Kasumi-1 (cell line): Measurements from ENCODE around the gene THRSP.
"Not testable (repeated sequence)": the region's sequence is repeated elsewhere in the genome, so short reads cannot be mapped to it uniquely, and the experiment has no call there.

Experiments used
- DNase-seq, 2 experiments: peaks; one replicate each; lab custom pipeline; 2025; lab: John Stamatoyannopoulos, UW

Gene THRSP

DNA sequence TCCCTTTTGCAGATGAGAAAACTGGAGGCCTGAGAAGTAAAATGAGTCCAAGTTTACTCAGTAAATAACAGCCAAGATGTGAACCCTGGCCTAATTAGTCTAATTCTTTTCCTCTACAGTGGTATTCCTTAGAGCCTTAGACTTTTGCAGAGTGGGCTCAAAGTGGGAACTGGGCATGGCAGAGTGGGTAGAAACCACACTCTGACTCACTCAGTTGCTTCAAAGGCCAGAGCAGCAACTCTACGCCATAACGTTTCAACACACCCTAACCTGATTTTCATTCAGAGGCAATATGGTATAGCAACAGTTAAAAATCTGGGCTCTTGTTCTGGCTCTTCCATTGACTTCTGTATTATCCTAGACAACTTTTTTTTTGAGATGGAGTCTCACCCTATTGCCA, 2.8 kb downstream of the THRSP start:
- DNase-seq, result no peak

DNA sequence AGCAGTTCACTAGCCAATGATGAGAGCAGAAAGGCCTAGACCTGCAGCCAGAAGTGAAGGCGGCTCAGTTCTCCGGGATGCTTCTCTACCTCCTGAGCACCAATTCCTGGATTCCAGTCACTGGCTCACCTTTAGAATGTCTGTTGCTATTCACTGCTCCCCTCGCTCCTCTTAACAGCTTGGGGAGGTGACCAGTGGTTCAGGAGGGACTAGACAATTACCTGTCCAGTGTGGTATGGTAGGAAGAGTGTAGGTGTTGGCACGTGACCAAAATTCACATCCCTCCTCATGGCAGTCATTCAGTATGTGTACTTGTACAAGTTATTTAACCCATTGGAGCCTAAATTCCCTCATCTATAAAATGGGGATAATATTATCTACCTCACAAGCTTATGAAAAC, 4.0 kb downstream of the THRSP start:
- DNase-seq, result no peak

DNA sequence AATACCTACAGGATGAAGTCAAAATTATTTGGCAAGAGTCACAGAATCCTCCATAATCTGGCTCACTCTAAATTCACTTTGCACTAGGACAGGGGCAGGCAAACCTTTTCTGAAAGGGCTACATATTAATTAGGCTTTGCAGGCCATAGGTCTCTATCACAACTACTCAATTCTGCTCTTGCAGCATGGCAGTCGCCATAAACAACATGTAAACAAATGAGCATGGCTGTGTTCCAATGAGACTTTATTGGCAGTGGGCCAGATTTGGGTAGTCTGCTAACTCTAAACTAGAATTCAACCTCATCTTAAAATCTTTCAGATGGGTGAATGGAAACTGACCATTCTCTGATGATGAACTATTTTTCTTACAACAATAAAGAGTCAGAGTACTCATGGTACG, 5.8 kb downstream of the THRSP start:
- DNase-seq, result no peak

DNA sequence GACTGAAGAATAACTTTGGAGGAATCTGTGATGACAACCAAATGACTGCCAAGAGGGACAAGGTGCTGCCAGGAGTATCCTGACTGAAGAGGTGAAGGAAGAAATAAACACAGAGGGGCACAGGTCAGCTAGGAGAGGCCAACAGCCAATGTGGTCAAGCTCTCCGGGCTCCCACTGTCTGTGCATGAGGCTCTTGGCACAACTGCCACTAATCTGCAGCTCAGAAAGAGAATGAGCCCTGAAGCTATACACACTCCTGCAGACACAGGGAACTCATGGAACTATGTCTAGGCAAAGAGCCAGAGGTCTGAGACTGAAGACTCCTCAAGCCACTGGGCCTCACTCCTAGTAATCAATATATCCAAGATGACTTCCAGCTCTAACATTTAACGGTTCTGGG, 7.0 kb downstream of the THRSP start:
- no peak for DNase-seq

DNA sequence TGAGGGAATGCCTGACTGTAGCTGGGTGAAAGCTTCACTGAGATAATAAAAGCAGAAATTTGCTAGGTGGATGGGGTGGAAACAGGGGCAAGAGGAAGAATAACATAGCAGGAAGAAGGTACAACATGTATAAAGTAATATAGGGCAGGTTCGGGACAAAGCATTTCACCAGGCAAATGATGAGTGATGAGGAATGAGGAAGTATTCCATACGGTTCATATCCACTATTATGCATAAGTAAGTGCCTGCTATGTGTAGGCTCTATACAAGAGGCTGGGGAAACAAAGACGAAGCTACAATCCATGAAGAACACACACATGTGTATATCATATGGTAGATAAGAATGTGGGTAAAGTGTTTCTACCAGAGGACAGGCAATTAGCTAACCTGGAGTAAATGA, 8.1 kb downstream of the THRSP start:
- no peak for DNase-seq

DNA sequence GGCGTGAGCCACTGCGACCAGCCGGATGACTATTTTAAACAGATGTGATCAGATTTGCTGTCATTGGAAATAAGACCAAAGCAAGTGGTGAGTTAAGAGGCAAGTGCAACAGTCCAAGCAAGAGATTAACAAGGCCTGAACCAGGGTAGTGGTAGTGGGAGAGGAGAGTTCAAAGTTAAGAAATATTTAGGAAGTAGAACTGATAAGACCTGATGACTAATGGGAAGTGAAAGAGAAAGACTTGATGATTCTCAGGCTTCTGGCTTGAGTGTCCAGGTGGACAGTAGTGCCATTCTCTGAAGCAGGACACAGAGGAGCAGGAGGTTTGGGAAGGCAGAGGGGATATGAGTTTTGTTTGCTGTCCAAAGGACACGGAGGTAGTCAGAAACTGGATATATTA, 8.8 kb downstream of the THRSP start:
- DNase-seq, result no peak

DNA sequence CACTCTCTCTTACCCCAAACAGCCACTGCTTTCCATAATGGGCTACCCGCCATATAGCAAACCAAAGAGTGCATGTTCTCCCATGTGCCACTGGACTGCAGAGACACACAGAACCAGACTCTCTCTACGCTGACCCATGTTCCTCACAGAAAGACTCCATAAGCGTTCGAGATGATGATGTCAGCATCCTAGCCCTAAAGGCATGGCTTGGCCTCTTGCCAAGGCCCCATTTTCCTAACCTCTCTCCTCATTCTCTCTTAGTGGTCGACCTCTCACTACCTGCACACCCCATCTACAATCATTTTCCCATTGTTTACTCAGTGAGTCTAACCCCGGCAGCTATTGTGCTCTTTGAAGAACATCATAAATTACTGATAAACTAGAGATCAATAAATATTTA, 11.1 kb downstream of the THRSP start:
- no peak for DNase-seq

DNA sequence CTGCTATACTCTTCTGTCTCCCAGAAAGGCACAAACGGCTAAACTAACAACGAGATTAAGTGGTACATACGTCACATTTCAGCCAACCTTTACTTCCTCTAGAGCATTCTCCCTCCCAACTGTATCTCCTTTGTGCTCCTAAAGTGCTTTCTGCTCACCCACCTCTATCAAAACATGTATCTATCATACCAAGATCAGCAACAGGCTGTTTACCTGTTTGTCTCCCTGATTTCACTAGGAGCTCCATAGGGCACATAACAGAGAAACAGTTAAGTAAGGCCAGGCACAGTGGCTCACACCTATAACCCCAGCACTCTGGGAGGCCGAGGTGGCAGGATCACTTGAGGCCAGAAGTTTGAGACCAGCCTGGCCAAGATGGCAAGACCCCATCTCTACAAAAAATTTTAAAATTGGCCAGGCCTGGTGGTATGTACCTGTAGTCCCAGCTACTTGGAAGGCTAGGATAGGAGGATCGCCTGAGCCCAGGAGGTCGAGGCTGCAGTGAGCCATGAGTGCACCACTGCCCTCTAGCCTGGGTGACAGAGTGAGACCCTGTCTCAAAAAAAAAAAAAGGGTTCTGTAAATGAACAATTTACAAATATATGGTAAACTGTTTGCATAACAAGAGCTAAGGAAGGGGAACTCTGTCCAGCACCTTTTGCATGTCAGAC, 13.2 kb downstream of the THRSP start:
- no peak for DNase-seq

DNA sequence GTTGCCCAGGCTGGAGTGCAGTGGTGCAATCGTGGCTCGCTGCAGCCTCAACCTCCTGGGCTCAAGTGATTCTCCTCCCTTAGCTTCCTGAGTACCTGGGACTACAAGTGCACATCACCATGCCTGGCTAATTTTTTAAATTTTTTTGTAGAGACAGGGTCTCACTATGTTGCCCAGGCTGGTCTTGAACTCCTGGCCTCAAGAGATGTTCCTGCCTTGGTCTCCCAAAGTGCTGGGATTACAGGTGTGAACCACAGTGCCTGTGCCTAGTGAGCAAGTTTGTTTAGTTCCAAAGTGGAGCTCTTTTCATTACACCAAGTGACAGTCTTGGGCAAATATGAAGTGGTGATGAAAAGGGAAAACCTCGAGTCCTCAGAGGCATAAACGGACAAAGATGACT, 13.9 kb downstream of the THRSP start:
- not testable (repeated sequence) for DNase-seq

DNA sequence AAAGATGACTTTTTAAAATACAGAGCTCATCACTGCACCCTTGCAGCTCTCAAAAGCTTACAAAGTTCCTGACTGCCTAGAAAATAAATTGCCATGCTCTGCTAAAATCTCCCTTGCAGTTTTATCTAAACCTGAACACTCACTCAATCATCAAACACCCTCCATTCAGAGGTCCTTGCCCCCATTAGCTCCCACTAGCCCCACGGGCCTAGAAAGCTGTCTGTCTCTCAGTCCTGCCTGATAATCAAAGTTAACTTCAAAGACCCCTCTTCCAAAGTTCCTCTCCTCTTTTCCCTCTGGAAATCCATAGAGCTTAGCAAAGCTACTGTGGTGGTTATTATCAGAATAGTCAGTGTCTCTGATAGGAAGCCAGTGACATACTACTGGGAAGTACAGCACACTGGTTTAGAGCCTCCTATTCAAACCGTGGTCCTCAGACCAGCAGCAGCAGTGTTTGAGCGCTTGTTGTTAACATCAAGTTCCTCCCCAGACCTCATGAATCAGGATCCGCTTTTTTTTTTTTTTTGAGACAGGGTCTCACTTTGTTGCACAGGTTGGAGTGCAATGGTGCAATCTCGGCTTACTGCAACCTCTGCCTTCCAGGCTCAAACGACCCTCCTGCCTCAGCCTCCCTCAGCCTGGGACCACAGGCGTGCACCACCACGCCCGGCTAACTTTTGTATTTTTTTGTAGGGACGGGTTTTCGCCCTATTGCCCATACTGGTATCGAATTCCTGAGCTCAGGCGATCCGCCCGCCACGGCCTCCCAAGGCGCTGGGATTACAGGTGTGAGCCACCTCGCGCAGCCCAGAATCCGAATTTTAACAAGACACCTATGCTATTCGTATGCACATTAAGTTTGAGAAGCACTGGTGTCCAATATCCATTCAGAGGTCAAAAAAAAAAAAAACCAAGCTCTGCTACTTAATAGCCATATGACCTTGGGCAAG, 14.8 kb downstream of the THRSP start:
- DNase-seq, result no peak

DNA sequence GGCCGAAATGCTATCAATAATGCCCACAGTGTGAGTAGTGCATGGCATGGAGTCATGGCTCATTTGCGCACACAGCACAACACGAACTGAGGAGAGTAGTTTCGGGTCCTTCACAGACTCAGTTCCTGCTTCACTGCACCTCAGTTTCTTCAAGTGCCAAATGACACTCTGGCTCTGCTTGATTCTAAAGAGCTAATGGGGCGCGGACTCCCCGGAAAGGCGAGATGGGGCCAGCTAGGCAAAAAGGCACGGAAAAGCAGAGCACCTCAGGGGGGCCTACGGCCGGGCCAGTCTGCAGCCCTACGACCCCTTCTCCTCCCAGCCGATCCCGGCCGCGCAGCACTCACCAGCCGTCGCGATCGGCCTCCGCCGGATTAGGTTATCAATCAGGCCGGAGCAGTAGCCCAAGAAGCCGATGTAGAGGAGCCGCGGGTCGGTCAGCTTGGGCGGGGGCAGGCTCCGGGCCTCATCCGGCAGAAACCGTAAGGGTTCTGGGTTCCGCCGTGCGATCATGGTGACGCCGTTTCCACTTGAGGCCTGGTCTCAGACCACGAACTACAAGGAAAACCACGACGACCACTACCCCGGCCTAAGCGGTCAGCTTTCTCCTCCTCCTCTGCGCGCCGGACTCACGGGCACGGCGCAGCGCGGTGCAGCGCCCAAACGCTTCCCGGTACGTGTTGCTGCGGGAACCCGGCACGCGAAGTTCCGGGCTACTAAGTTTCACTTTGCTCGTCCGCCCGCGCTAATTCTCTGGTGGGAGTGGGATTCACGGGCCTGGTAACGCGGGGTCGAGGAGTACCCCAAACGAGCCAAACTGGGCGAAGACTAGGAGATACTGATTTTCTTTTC, 15.8 kb downstream of the THRSP start, which contains the start of gene NDUFC2:
Gene NDUFC2 (minus strand): TSS at position 631 of the 852 bp plus-strand sequence. CDS start 118 bp downstream, at position 513.
- DNase-seq, result peak; percentile 65 to 70

DNA sequence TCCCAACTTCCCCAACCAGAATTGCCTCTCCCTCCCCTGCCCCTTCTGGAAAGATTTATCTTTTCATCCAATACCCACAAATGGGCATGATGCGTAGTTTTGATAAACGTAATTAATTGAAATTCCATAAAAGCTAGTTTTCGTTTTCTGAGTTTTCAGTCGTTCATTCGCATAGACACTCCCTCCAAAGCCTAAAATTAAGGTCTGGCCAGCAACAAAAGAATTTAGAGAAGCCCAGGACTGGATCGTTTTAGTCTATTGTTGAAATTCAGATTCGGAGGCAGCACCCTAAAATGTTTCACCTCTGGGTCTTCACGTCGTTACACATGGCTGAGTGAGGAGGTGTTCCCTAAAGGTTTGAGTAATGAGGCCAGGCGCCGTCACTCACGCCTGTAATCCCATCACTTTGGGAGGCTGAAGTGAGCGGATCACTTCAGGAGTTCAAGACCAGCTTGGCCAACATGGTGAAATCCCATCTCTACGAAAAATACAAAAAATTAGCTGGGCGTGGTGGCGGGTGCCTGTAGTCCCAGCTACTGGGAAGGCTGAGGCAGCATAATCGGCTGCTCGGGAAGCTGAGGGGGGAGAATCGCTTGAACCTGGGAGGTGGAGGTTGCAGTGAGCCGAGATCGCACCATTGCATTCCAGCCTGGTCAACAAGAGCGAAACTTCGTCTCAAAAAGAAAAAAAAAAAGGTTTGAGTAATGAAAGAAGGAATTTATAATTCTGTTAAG, 16.6 kb downstream of the THRSP start:
- peak in 1 of 2 experiments; percentile 33 for DNase-seq

DNA sequence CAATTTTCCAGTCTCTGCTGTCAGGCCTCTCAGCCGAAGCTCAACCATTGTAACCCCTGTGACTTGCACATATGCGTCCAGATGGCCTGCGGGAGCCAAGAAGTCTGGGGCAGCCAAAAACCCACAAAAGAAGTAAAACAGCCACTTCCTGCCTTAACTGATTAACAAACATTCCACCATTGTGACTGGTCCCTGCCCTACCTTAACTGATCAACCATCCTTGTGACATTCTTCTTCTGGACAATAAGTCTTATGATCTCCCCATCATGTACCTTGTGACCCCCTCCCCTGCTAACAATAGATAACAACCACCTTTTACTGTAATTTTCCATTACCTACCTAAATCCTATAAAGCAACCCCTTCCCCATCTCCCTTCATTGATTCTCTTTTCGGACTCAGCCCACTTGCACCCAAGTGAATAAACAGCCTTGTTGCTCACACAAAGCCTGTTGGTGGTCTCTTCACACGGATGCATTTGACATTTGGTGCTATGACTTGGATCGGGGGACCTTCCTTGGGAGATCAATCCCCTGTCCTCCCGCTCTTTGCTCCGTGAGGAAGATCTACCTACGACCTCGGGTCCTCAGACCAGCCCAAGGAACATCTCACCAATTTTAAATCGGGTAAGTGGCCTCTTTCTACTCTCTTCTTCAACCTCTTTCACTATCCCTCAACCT, 17.3 kb downstream of the THRSP start:
- DNase-seq, result no peak

DNA sequence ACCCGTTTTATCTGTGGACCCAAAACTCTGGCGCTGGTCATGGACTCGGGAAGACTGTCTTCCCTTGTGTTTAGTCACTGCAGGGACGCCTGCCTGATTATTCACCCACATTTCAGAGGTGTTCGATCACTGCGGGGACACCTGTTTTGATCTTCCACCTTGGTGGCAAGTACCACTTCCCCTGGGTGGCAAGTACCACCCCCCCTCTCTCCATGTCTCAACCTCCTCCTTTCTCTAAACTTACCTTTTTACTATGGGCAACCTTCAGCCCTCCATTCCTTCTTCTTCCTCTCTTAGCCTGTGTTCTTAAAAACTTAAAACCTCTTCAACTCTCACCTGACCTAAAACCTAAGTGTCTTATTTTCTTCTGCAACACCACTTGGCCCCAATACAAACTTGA, 17.9 kb downstream of the THRSP start:
- DNase-seq, result no peak

DNA sequence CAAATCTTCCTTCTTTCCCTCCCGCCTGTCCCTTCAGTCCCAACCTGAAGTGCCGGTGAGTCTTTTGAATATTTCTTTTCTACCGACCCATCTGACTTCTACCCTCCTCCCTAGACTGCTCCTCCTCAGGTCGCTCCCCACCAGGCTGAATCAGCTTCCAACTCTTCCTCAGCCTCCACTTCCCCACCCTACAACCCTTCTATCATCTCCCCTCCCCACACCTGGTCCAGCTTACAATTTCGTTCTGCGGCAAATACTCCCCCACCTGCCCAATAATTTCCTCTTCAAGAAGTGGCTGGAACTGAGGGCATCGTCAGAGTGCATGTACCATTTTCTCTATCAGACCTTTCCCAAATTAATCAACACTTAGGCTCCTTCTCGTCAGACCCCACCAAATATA, 18.5 kb downstream of the THRSP start:
- no peak for DNase-seq

DNA sequence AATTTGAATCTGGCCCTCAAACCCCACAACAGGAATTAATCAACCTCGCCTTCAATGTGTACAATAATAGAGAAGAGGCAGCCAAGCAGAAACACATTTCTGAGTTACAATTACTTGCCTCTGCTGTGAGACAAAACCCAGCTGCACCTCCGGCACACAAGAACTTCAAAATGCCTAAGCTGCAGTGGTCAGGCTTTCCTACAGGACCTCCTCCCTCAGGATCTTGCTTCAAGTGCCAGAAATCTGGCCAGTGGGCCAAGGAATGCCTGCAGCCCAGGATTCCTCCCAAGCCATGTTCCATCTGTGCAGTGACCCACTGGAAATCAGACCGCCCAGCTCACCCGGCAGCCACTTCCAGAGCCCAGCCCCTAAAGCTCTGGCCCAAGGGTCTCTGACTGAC, 19.4 kb downstream of the THRSP start:
- no peak for DNase-seq

DNA sequence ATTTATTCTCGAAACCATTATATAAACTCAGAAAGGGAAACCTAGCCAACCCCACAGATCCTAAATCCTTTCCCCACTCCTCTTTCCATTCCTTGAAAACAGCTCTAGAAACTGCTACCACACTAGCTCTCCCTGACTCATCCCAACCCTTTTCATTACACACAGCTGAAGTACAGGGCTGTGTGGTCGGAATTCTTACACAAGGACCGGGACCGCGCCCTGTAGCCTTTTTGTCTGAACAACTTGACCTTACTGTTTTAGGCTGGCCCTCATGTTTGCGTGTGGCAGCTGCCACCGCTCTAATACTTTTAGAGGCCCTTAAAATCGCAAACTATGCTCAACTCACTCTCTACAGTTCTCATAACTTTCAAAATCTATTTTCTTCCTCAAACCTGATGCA, 20.8 kb downstream of the THRSP start:
- DNase-seq, result not testable (repeated sequence)

DNA sequence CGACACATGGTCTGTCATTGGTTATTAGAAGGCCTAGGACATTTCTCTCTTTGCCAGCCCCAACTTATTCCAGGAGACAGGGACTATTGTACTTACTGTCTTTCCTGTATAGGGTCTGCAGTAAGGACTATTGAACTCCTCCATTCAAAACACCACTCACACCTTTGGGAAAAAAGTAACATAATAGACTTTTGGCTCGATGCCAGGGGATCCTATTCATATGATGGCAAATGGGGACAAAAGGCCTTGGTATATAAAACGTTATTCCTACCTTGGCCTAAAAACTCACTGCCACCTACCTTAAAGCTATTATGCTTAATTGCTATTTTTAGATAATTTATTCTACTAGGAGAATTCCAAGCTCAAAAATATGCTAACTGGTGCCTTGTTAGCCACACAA, 22.3 kb downstream of the THRSP start:
- DNase-seq, result no peak

DNA sequence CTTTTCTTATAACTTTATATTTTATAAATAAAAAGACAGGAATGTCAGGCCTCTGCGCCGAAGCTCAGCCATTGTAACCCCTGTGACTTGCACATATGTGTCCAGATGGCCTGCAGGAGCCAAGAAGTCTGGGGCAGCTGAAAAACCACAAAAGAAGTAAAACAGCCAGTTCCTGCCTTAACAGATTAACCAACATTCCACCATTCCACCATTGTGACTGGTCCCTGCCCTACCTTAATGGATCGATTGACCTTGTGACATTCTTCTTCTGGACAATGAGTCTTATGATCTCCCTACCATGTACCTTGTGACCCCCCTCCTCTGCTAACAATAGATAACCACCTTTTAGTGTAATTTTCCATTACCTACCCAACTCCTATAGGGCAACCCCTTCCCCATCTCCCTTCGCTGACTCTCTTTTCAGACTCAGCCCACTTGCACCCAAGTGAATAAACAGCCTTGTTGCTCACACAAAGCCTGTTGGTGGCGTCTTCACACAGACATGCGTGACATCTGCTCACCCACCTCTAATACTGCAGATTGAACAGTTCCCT, 22.9 kb downstream of the THRSP start:
- DNase-seq, result not testable (repeated sequence)

DNA sequence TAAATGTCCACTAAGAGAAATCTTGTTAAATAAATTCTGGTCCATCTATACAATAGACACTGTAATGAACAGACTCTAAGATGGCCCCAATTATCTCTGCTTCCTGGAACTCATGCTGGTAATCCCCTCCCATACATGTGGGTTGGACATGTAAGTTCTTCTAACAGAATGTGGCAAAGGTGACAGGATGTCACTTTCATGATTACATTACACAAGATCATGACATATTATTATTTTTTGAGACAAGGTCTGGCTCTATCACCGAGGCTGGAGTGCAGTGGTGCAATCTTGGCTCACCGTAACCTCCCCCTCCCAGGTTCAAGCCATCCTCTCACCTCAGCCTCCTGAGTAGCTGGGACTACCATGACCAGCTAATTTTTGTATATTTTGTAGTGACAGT, 30.6 kb downstream of the THRSP start:
- no peak for DNase-seq
